Heart left ventricle (tissue), 16 donors: Measurements from ENCODE around the gene CRY2. TPM values are rescaled to one million over a fixed set of nuclear protein-coding genes. Genes with fewer than 3 reads are reported as not detected.

Source experiments
- ATAC-seq, 4 donors: fragments of 200-7000 bp; cut with Tn5 transposase; one replicate each; pipeline ENCODE4 v1.9.1; 2020 to 2022; ENCODE audit warnings: moderate library complexity in 4 of 4, mild to moderate bottlenecking in 3 of 4, moderate number of reproducible peaks in 1 of 4
- DNase-seq, 5 donors: peaks; one replicate each; pipeline ENCODE4 v3.0.0-alpha.2; 2020
- H3K27ac ChIP-seq, 12 donors: fragments of 200-600 bp; sonication (generic) in 4 of 12; one replicate each; pipeline versions ENCODE4 v1.5.0 to v1.8.0; 2016 to 2022; ENCODE audit warnings: mild to moderate bottlenecking in 2 of 12
- H3K27me3 ChIP-seq, 9 donors: fragments of 200-600 bp; sonication (generic) in 2 of 9; one replicate each; pipeline versions ENCODE4 v1.5.1 to v1.8.0; 2016 to 2022; ENCODE audit warnings: mild to moderate bottlenecking in 3 of 9
- H3K36me3 ChIP-seq, 9 donors: fragments of 200-600 bp; sonication (generic) in 2 of 9; one replicate each; pipeline versions ENCODE4 v1.5.0 to v1.8.0; 2018 to 2022; ENCODE audit warnings: mild to moderate bottlenecking in 2 of 9
- H3K4me1 ChIP-seq, 12 donors: fragments of 200-600 bp; sonication (generic) in 4 of 12; one replicate each; pipeline versions ENCODE4 v1.5.0 to v1.8.0; 2016 to 2022; ENCODE audit warnings: mild to moderate bottlenecking in 3 of 12
- H3K4me3 ChIP-seq, 12 donors: fragments of 200-600 bp; sonication (generic) in 4 of 12; one replicate each; pipeline versions ENCODE4 v1.5.0 to v1.8.0; 2017 to 2022; ENCODE audit warnings: mild to moderate bottlenecking in 9 of 12, moderate library complexity in 4 of 12
- H3K9me3 ChIP-seq, 12 donors: fragments of 200-600 bp; sonication (generic) in 4 of 12; one replicate each; pipeline versions ENCODE4 v1.5.0 to v1.8.0; 2016 to 2022; ENCODE audit warnings: mild to moderate bottlenecking in 1 of 12
- CTCF ChIP-seq, 12 donors: fragments of 200-600 bp; sonication (generic) in 4 of 12; IDR thresholded peaks; one replicate each; pipeline versions ENCODE4 v1.5.0 to v1.8.0; 2018 to 2022; ENCODE audit warnings: antibody characterized with exemption in 12 of 12, mild to moderate bottlenecking in 5 of 12
- POLR2A ChIP-seq, 2 donors: fragments of 450-650 bp; IDR thresholded peaks; one replicate each; pipeline ENCODE4 v1.6.1; 2017; ENCODE audit warnings: antibody characterized with exemption in 2 of 2, mild to moderate bottlenecking in 2 of 2, moderate library complexity in 2 of 2
- WGBS, 4 donors: extraction: QIAGEN DNeasy Blood & Tissue Kit in 2 of 4; methylation state at CpG; one replicate each; pipeline versions ENCODE4 v1.1.5 to v1.1.7; 2013 to 2018; 5-methylcytosine and 5-hydroxymethylcytosine counted together
- intact Hi-C, 10 donors: fragments of 100-400 bp; cut with DNase I; formaldehyde crosslinking; loops; one replicate each; pipeline versions ENCODE4 v1.11.1 to v1.14.2; 2022
- polyA plus RNA-seq, 2 donors: library from polyadenylated mRNA; stranded (reverse); fragments of 200-250 nt; gene quantifications; one replicate each; pipeline ENCODE4 v1.2.3, GENCODE V29; 2013
- total RNA-seq, 9 donors: library from RNA; depleted of rRNA in 2 of 9; stranded (reverse); fragments of >200 nt in 2 of 9; fragmentation: NEBNext Ultra II Directional in 3 of 9; extraction: Animal tissue kit (Norgen Biotek cat#: 25700) in 3 of 9; gene quantifications; one replicate each; pipeline versions ENCODE4 v1.1.0 to v1.2.4, GENCODE V29; 2016 to 2023
- donor health status: ischemic (EF 13 %, LVEDD 7.1; RV severe dilation, severe dysfunction).
- donor health status: healthy with polysubstance abuse.
- donor health status: DM: no; HTN: yes; CAD: no.
- donor health status: DM: no; HTN: no; CAD: no.
- donor health status: ischemic (EF 25% LVEDD 6.9; RV normal size, moderate dysfunction).
- donor health status: ischemic (EF 25% LVEDD 5.7; RV mildly dilated, moderate dysfunction).
- donor health status: healthy.
- donor health status: DM: yes; HTN: yes; CAD: no.
- donor health status: ischemic (EF 35%, LVEDD 5.7; RV mildly dilated, moderate dysfunction).
- donor health status: nonischemic (EF 11% LVEDD 7.7; RV severe dilation, severe dysfunction).
- donor health status: DM: yes; HTN: yes; CAD: no.
- donor health status: PGD.
- donor health status: ischemic (EF 29% LVEDD 5.4; RV normal size, mild dysfunction).
- donor health status: nonischemic (EF 23%, LVEDD 6.1; RV moderate dilation, normal function).

CRY2 gene
- total and polyA plus RNA-seq, 11 donors, result 23.2 to 132 (median 70.3) TPM

- TF ChIP-seq CTCF (IDR thresholded peaks at IDR 0.05), result no peak
- TF ChIP-seq POLR2A (IDR thresholded peaks at IDR 0.05), result no peak
- ATAC-seq, result no peak
Observed at GRCh38 chr11:45922425-45923082, 75.3 kb downstream of the CRY2 start, which contains the start of gene LARGE2. LARGE2 (plus strand) TSS chr11:45922656; CDS start chr11:45922883, 227 bp downstream.

DNA sequence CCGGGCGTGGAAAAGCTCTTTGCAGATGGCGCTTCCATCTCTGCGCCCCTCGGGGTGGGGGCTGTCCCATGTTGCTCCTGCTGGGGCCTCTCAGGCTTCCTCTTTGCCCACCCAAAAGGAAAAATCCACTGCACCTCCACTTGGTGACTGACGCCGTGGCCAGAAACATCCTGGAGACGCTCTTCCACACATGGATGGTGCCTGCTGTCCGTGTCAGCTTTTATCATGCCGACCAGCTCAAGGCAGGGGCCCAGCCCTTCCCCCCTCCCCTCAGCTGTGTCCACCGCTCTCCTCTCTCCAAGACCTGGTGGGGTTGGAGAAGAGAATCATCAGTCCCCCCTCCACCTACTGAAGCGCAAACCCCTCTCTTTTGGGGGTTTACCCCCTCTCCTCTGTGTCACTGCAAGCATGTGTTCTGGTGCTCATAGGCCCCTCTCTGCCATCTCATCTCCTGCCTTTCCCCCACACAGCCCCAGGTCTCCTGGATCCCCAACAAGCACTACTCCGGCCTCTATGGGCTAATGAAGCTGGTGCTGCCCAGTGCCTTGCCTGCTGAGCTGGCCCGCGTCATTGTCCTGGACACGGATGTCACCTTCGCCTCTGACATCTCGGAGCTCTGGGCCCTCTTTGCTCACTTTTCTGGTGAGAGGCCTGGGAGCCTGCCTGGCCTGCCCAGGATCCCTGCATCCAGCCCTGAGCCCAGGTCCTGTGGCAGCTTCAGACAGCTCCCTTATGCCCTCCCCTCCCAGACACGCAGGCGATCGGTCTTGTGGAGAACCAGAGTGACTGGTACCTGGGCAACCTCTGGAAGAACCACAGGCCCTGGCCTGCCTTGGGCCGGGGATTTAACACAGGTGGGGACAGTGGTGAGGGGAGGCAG lies 77.0 kb downstream of the CRY2 start:
- DNase-seq (peak in 2 of 5 donors; percentile 5 to 48), ATAC-seq (no peak)
- 73 to 85% (median 77%) methylated on average over 22 of the region's 22 CpGs for WGBS, 4 donors
- TF ChIP-seq CTCF (IDR thresholded peaks at IDR 0.05) (no peak), POLR2A (IDR thresholded peaks at IDR 0.05) (no peak)
- Histone ChIP-seq H3K36me3 (no peaks in the 10 kb centered on the region), H3K4me1 (peaks cover 3 to 34% (median 14%) of the 10 kb centered on the region in 12 donors), H3K9me3 (no peaks in the 10 kb centered on the region), H3K27me3 (peaks cover 14 to 32% (median 17%) of the 10 kb centered on the region in 9 donors), H3K4me3 (no peak overlapping the region), H3K27ac (no peak overlapping the region)
- intact Hi-C loops, result no loop called here

More at GRCh38 chr11:45922425-45923082, 75.3 kb downstream of the CRY2 start, which contains the start of gene LARGE2:
- no peak for DNase-seq
- no peak within 1 kb of the TSS for H3K27ac ChIP-seq
- H3K9me3 ChIP-seq, result no peaks in the 10 kb centered on the region
- peaks cover 14 to 32% (median 17%) of the 10 kb centered on the region in 9 donors for H3K27me3 ChIP-seq
- intact Hi-C loops, result no loop called here
- H3K4me1 ChIP-seq, result peaks cover 3 to 43% (median 20%) of the 10 kb centered on the region in 12 donors
- WGBS, 4 donors, result 1 to 4% (median 2%) methylated on average over 51 to 73 of the region's 73 CpGs; no CpG with 5 or more reads in 1 of the 4 donors
- no peaks in the 10 kb centered on the region for H3K36me3 ChIP-seq
- H3K4me3 ChIP-seq, result peak within 1 kb of the TSS in 11 of 12 donors; percentile 19 to 45 (median 29)

- DNase-seq (no peak), ATAC-seq (no peak)
- intact Hi-C loops, result no loop called here
- TF ChIP-seq POLR2A (IDR thresholded peaks at IDR 0.05) (no peak), CTCF (IDR thresholded peaks at IDR 0.05) (no peak)
- Histone ChIP-seq H3K27me3 (peaks cover 14 to 32% (median 17%) of the 10 kb centered on the region in 9 donors), H3K36me3 (no peaks in the 10 kb centered on the region), H3K4me3 (no peak overlapping the region), H3K9me3 (no peaks in the 10 kb centered on the region), H3K27ac (no peak overlapping the region), H3K4me1 (peaks cover 3 to 30% (median 12%) of the 10 kb centered on the region in 12 donors)
- 88 to 90% (median 89%) methylated on average over 6 of the region's 6 CpGs for WGBS, 4 donors
Observed at GRCh38 chr11:45924927-45925326, 77.7 kb downstream of the CRY2 start.

DNA sequence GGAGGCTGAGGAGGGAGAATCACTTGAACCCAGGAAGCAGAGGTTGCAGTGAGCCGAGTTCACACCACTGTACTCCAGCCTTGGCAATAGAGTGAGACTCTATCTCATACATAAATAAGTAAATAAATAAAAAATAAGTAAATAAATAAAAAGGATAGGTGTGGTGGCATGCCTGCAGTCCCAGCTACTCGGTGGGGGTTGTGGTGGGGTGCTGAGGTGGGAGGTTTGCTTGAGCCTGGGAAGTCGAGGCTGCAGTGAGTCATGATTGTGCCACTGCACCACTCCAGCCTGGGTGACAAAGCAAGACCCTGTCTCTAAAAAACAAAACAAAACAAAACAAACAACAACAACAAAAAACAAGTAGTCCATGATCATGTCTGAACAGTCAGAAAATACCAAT lies 78.3 kb downstream of the CRY2 start:
- H3K36me3 ChIP-seq, result no peaks in the 10 kb centered on the region
- H3K27ac ChIP-seq, result no peak overlapping the region
- no peak overlapping the region for H3K4me3 ChIP-seq
- no peaks in the 10 kb centered on the region for H3K9me3 ChIP-seq
- WGBS, 4 donors, result 81 to 91% (median 87%) methylated on average over 3 of the region's 3 CpGs
- intact Hi-C loops, result no loop called here
- peaks cover 3 to 30% (median 17%) of the 10 kb centered on the region in 12 donors for H3K4me1 ChIP-seq
- no peak for DNase-seq
- H3K27me3 ChIP-seq, result peaks cover 14 to 32% (median 17%) of the 10 kb centered on the region in 9 donors
- no peak for ATAC-seq
- TF ChIP-seq CTCF (IDR thresholded peaks at IDR 0.05) (no peak), POLR2A (IDR thresholded peaks at IDR 0.05) (no peak)
